22Rv1 (cell line): ENCODE results near the gene OLFML3.
A peak's percentile ranks its signal among the peaks of the same experiment; 100 is the strongest.

Experiments
- ZFX ChIP-seq: fragments of 450-650 bp; IDR thresholded peaks from 2 replicates; pipeline ENCODE4 v1.6.1; 2017; ENCODE audit warnings: antibody characterized with exemption, borderline replicate concordance
- TF ChIP-seq, protein P1 (sequence below): fragments of 450-650 bp; IDR thresholded peaks from 2 replicates; pipeline ENCODE4 v1.5.1; 2017; ENCODE audit warnings: mild to moderate bottlenecking

DNA sequence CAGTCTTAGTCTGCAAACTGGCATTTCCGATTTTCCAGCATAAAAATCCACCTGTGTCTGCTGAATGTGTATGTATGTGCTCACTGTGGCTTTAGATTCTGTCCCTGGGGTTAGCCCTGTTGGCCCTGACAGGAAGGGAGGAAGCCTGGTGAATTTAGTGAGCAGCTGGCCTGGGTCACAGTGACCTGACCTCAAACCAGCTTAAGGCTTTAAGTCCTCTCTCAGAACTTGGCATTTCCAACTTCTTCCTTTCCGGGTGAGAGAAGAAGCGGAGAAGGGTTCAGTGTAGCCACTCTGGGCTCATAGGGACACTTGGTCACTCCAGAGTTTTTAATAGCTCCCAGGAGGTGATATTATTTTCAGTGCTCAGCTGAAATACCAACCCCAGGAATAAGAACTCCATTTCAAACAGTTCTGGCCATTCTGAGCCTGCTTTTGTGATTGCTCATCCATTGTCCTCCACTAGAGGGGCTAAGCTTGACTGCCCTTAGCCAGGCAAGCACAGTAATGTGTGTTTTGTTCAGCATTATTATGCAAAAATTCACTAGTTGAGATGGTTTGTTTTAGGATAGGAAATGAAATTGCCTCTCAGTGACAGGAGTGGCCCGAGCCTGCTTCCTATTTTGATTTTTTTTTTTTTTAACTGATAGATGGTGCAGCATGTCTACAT, 2.5 kb upstream of the OLFML3 start:
- TF ChIP-seq, protein P1, sequence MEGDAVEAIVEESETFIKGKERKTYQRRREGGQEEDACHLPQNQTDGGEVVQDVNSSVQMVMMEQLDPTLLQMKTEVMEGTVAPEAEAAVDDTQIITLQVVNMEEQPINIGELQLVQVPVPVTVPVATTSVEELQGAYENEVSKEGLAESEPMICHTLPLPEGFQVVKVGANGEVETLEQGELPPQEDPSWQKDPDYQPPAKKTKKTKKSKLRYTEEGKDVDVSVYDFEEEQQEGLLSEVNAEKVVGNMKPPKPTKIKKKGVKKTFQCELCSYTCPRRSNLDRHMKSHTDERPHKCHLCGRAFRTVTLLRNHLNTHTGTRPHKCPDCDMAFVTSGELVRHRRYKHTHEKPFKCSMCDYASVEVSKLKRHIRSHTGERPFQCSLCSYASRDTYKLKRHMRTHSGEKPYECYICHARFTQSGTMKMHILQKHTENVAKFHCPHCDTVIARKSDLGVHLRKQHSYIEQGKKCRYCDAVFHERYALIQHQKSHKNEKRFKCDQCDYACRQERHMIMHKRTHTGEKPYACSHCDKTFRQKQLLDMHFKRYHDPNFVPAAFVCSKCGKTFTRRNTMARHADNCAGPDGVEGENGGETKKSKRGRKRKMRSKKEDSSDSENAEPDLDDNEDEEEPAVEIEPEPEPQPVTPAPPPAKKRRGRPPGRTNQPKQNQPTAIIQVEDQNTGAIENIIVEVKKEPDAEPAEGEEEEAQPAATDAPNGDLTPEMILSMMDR = peak; percentile 35
- TF ChIP-seq ZFX = no peak
